Measurements from ENCODE around the gene ANGPT4. TPM values are rescaled to one million over a fixed set of nuclear protein-coding genes. Genes with fewer than 3 reads are reported as not detected.

The ANGPT4 gene
- total RNA-seq, 1 donor from 2014 or later: not detected

- ChIA-PET CTCF (no interaction called here), POLR2A (no interaction called here)
- H3K4me3 Mint-ChIP-seq: no peak overlapping the region
- no peak for TF ChIP-seq CTCF (IDR thresholded peaks at IDR 0.05)
- no peak overlapping the region for H3K27ac Mint-ChIP-seq
- no peak for ATAC-seq (ENCODE audit: low read depth)
- H3K36me3 Mint-ChIP-seq (ENCODE audit: low read depth): no peaks in the 10 kb centered on the region
- DNase-seq: no peak
- no peaks in the 10 kb centered on the region for H3K4me1 Mint-ChIP-seq
- intact Hi-C loops (cut with micrococcal nuclease): no loop called here
- H3K9me3 Mint-ChIP-seq: no peaks in the 10 kb centered on the region
- no peaks in the 10 kb centered on the region for H3K27me3 Mint-ChIP-seq
These were observed 43.1 kb downstream of the ANGPT4 start for GRCh38 chr20:872855-873520.

GRCh38 chr20:871948-872347 lies 44.2 kb downstream of the ANGPT4 start:
- no peaks in the 10 kb centered on the region for H3K4me1 Mint-ChIP-seq
- no peaks in the 10 kb centered on the region for H3K27me3 Mint-ChIP-seq
- TF ChIP-seq CTCF (IDR thresholded peaks at IDR 0.05): no peak
- H3K27ac Mint-ChIP-seq: no peak overlapping the region
- CTCF ChIA-PET: no interaction called here
- POLR2A ChIA-PET: no interaction called here
- no peaks in the 10 kb centered on the region for H3K36me3 Mint-ChIP-seq (ENCODE audit: low read depth)
- H3K4me3 Mint-ChIP-seq: no peak overlapping the region
- intact Hi-C loops (cut with micrococcal nuclease): no loop called here
- no peaks in the 10 kb centered on the region for H3K9me3 Mint-ChIP-seq
- DNase-seq (no peak), ATAC-seq (ENCODE audit: low read depth) (no peak)

GRCh38 chr20:871436-871835 lies 44.7 kb downstream of the ANGPT4 start:
- CTCF ChIA-PET: no interaction called here
- no peak for ATAC-seq (ENCODE audit: low read depth)
- no peaks in the 10 kb centered on the region for H3K36me3 Mint-ChIP-seq (ENCODE audit: low read depth)
- no peaks in the 10 kb centered on the region for H3K9me3 Mint-ChIP-seq
- POLR2A ChIA-PET: no interaction called here
- intact Hi-C loops (cut with micrococcal nuclease): no loop called here
- no peak overlapping the region for H3K27ac Mint-ChIP-seq
- no peaks in the 10 kb centered on the region for H3K27me3 Mint-ChIP-seq
- DNase-seq: no peak
- no peaks in the 10 kb centered on the region for H3K4me1 Mint-ChIP-seq
- no peak overlapping the region for H3K4me3 Mint-ChIP-seq
- TF ChIP-seq CTCF (IDR thresholded peaks at IDR 0.05): no peak

GRCh38 chr20:870758-871157 lies 45.4 kb downstream of the ANGPT4 start:
- Mint-ChIP-seq H3K27me3 (no peaks in the 10 kb centered on the region), H3K4me3 (no peak overlapping the region), H3K4me1 (no peaks in the 10 kb centered on the region), H3K36me3 (ENCODE audit: low read depth) (no peaks in the 10 kb centered on the region), H3K27ac (no peak overlapping the region), H3K9me3 (no peaks in the 10 kb centered on the region)
- ChIA-PET CTCF (no interaction called here), POLR2A (no interaction called here)
- DNase-seq: no peak
- intact Hi-C loops (cut with micrococcal nuclease): no loop called here
- no peak for ATAC-seq (ENCODE audit: low read depth)
- TF ChIP-seq CTCF (IDR thresholded peaks at IDR 0.05): no peak

GRCh38 chr20:869606-870005 lies 46.5 kb downstream of the ANGPT4 start:
- CTCF ChIA-PET: no interaction called here
- Mint-ChIP-seq H3K4me3 (no peak overlapping the region), H3K27ac (no peak overlapping the region)

More at GRCh38 chr20:869606-870005, 46.5 kb downstream of the ANGPT4 start:
- intact Hi-C loops (cut with micrococcal nuclease): no loop called here
- ATAC-seq (ENCODE audit: low read depth) (no peak), DNase-seq (no peak)
- no peaks in the 10 kb centered on the region for H3K27me3 Mint-ChIP-seq
- no peaks in the 10 kb centered on the region for H3K4me1 Mint-ChIP-seq
- no peak for TF ChIP-seq CTCF (IDR thresholded peaks at IDR 0.05)
- POLR2A ChIA-PET: no interaction called here
- H3K9me3 Mint-ChIP-seq: no peaks in the 10 kb centered on the region
- no peaks in the 10 kb centered on the region for H3K36me3 Mint-ChIP-seq (ENCODE audit: low read depth)
